NOMO-1 treated with dmso at 0.1 percent for 144 hours (cell line): ENCODE results near the gene KIF2A.
"Not testable (repeated sequence)": the region's sequence is repeated elsewhere in the genome, so short reads cannot be mapped to it uniquely, and the experiment has no call there.

Source experiments
- DNase-seq: peaks from one replicate; lab custom pipeline; 2025; ENCODE audit not compliant: unreplicated experiment; lab: John Stamatoyannopoulos, UW

KIF2A gene

GRCh38 chr5:62289813-62290212, 16.2 kb upstream of the KIF2A start:
- DNase-seq, result no peak

DNA sequence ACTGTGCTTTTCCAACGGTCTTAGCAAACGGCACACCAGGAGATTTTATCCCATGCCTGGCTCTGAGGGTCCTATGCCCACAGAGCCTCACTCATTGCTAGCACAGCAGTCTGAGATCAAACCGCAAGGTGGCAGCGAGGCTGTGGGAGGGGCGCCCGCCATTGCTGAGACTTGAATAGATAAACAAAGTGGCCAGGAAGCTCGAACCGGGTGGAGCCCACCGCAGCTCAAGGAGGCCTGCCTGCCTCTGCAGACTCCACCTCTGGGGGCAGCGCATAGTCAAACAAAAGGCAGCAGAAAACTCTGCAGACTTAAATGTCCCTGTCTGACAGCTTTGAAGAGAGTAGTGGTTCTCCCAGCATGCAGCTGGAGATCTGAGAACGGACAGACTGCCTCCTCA, 14.2 kb upstream of the KIF2A start:
- DNase-seq, result not testable (repeated sequence)

DNA sequence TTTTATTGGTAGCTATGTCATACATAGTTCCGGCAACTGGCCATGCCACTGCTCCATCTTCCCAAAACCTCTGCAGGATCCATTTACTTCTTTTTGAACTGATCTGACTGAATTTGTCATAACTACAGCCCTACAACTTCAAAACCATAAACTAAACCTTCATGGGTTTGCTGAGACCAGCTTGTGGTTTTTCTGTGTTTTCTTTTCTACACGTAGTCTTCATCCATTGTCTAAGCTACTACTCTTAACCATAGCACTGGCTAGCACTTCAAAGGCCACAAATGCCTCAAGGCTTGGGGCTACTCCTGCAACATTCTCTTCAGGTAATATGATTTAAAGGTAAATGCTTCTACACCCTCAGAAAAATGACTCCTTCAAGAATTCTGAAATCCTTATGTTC, 9.0 kb upstream of the KIF2A start:
- no peak for DNase-seq

DNA sequence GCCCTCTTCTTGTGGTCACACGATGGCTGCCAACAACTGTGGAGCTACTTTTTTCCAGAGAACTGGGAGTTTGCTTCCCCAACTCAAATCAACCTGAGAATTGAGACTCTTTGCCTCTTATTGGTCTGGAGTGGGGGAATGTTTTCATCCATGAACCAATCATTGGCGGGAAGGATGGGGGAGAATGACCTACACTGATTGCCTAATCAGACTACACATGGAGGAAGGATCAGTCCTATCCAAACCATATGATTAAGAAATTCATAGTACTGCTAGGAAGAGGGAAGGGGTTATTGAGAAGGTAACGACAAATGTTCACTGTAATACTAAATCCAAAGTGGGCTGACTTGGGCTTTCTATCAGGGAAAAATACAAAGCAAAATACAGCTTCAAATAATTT, 7.9 kb upstream of the KIF2A start:
- DNase-seq, result no peak

DNA sequence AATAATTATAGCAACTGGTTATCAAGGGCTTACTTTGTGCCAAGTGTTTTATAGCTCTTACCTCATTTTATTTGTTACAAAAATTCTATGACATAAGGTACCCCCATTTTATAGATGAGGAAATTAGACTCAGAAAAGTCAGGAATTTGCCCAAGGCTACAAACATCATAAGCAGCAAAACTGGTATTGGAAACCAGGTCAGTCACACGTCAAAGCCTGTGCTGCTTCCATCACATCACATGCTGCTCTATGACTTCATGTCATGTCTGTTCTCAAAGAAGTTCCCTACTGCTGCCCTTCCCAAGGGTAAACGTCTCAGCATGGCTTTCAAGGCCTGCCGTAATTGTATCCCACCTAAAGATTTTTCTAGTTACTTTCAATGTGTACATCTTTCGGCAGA, 6.9 kb upstream of the KIF2A start:
- DNase-seq, result no peak

- no peak for DNase-seq
These were observed 6.4 kb upstream of the KIF2A start for GRCh38 chr5:62299600-62299999.

DNA sequence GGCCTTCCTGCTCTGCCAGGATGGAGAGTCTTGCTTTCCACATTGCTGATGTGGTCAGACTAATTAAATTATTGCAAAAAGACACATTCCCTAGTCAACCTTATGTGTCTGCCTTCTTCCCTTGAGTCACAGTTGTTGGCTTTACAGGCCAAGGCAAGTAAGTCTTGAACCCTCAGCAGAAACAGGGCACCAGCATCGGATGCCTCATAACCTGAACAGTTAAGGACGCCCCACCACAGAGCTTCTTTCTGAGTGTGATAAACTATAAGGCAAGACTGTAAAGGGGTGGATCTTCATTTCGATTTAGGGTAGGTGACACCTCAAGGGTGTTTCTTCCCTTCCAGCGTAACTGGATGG, 670 bp upstream of the KIF2A start:
- no peak for DNase-seq

GRCh38 chr5:62306323-62306895, 403 bp downstream of the KIF2A start:
- peak; percentile 55 for DNase-seq

- no peak for DNase-seq
These were observed 1.1 kb downstream of the KIF2A start for GRCh38 chr5:62306896-62307689.

- no peak for DNase-seq
These were observed 2.4 kb downstream of the KIF2A start for GRCh38 chr5:62308439-62308838.

DNA sequence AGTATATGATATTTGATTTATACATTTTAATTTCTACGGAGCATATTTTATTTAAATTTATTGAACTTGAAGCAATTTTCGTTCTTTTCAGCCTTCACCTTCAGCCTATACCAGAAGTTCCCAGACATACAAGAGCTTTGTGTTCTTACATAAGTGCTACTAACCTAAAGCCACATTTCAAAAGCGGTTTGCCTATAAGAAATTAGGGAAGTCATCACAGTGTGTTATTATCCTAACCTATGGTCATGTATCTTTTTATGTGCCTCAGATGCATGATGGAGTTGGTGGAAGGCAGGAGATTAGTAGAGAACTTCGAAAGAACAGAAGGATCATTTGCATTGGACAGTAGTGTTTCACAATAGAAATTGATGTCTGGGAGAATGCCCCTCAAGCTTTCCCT, 3.1 kb downstream of the KIF2A start:
- peak; percentile 39 for DNase-seq

DNA sequence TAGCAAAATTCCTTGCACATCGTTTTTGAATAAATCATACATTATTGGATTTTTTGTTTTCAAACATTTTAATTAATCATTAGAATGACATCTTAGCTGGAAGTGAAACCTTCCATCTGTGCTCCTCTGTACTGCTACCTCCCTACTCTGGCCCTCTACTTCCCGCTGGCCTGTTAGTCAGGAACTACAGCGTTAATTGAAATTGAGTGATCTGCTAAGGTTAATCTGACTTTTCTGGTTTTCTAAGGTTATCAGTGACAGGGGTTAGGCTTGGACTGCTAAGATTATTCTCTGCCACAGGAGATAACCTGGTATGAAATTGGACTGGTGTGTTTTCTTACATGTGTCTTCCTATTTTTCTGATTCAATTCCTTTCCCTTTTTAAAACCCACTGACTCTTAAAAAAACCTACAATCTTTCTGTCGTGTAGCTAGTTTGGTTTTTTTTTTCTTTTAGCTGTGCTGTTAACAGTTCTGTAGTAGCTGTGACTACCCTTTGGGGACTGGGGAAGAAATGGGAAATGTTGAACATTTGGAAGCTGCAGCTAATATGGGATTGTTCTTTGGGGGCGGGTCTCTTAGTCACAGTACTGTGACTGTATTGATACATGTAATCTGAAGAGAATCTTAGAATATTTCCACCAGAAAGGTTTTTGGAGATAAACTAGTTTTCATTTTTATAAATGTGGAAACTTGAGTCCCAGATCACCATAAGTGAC, 4.6 kb downstream of the KIF2A start:
- no peak for DNase-seq

GRCh38 chr5:62312036-62312435, 6.0 kb downstream of the KIF2A start:
- no peak for DNase-seq

- no peak for DNase-seq
These were observed 6.7 kb downstream of the KIF2A start for GRCh38 chr5:62312674-62313073.

DNA sequence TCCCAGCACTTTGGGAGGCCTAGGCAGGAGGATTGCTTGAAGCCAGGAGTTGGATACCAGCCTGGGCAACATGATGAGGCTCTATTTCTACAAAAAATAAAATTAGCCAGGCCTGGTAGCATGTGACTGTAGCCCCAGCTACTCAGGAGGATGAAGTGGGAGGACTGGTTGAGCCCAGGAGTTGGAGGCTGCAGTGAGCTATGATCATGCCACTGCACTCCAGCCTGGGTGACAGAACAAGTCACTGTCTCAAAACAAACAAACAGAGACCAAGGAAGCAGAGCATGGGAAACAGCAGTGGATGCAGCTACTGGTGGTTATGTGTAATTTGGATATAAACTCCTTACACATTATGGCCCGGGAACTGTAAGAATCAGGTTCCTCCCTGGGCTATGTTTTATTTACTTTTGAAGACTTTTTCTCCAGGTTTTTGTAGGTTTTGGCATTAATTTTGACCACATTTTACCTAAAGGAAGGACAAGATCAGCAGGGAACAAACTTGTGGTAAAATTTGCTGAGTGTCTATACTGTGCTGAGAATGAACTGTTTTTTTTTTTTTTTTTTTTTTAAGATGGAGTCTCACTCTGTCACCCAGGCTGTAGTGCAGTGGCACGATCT, 8.3 kb downstream of the KIF2A start:
- no peak for DNase-seq

- DNase-seq, result no peak
These were observed 9.6 kb downstream of the KIF2A start for GRCh38 chr5:62315376-62316175.

- no peak for DNase-seq
These were observed 10.1 kb downstream of the KIF2A start for GRCh38 chr5:62316176-62316502.

DNA sequence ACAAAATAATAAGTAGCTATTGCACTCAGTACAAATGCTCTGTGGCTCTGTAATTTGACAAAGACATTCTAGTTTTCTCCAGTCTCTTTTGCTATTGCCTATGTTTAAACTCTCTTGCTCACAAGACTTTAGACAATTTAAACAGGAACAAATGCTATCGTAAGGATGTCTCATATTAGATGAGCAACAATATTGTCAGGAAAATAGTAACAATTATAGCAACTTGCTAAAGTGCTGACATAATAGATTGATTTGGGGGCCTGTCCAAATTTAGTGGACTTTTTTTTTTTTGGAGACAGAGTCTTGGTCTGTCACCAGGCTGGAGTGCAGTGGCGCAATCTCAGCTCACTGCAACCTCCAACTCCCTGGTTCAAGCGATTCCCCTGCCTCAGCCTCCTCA, 11.8 kb downstream of the KIF2A start:
- DNase-seq, result no peak

- DNase-seq, result no peak
These were observed 16.5 kb downstream of the KIF2A start for GRCh38 chr5:62322484-62322883.

DNA sequence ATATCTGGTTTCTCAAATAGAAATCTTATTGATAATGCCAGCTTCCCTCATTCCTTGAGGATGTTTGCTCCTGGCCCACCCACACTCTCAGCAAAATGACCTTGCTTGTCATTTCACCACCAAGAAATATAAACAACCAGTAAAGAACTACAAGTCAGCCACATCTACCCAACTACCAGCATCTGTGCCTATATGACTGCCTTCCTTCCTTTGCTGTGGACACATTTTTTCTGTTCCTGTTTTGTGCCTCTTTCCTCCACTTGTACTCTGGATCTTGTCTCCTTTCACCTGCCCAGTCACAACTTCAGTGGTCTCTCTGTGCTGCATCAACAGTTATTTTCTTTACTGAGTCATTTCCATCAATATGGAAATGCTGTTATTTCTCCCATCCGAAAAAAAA, 20.3 kb downstream of the KIF2A start:
- no peak for DNase-seq

GRCh38 chr5:62326702-62327101, 20.7 kb downstream of the KIF2A start:
- no peak for DNase-seq
